ENCODE results near the gene BTC. TPM values are rescaled to one million over a fixed set of nuclear protein-coding genes. Genes with fewer than 3 reads are reported as not detected.
"Not testable (repeated sequence)": the region's sequence is repeated elsewhere in the genome, so short reads cannot be mapped to it uniquely, and the experiment has no call there.

BTC gene
- total RNA-seq, 4 donors from 2014 or later: 0.10 to 0.16 TPM; not detected in 2

GRCh38 chr4:74716436-74716765 is 77.9 kb downstream of the BTC start:
- Histone ChIP-seq H3K27ac (no peak overlapping the region), H3K36me3 (no peaks in the 10 kb centered on the region), H3K9me3 (no peaks in the 10 kb centered on the region), H3K4me3 (no peak overlapping the region), H3K4me1 (no peaks in the 10 kb centered on the region), H3K27me3 (no peaks in the 10 kb centered on the region)
- in situ Hi-C loops (cut with MboI; ENCODE audit: low sequenced_read_pairs in 4 of 4): no loop called here
- DNase-seq (no peak), ATAC-seq (no peak)
- intact Hi-C loops (cut with DNase I; ENCODE audit: low total_unique reads): no loop called here
- TF ChIP-seq POLR2A (IDR thresholded peaks at IDR 0.05) (no peak), CTCF (IDR thresholded peaks at IDR 0.05 in 4 of 5, conservative IDR thresholded peaks at IDR 0.05 in 1 of 5) (no peak)

DNA sequence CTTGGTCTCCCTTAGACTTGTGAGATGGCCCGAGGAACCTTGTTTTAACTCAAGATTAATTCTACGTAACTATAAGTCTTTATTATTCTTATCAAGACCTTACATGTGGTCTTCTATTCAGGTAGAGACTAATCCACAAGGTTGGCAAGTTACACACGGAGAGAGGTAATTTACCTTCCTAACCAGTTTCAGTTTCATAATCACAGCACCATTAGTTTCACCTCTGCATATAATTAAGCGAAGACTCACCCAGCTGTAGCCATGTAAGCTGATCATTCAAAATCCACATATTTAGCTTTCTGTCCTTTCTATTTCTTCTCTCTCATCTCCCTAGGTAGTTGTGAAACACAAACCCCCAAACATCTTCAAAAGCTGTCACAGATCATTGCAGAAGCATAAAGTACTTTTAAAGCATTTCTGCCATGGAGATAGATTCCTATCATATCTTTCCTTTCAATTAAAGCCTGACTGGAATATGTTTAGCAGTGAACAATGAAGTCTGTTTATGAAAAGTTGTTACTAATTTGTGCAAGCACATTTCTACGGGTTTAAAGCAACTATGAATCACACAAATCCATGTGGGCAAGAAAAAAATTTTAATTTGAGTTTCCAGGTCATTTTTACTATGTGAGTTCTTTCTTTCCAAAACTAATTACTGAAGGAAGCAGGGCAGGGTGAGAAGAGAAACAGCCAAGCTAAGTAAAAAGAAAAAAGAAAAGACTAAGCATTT is 78.5 kb downstream of the BTC start:
- in situ Hi-C loops (cut with MboI; ENCODE audit: low sequenced_read_pairs in 4 of 4): no loop called here
- DNase-seq (no peak), ATAC-seq (no peak)
- Histone ChIP-seq H3K36me3 (no peaks in the 10 kb centered on the region), H3K4me1 (no peaks in the 10 kb centered on the region), H3K27me3 (no peaks in the 10 kb centered on the region), H3K4me3 (no peak overlapping the region), H3K9me3 (no peaks in the 10 kb centered on the region), H3K27ac (no peak overlapping the region)
- intact Hi-C loops (cut with DNase I; ENCODE audit: low total_unique reads): no loop called here
- TF ChIP-seq CTCF (IDR thresholded peaks at IDR 0.05 in 4 of 5, conservative IDR thresholded peaks at IDR 0.05 in 1 of 5) (no peak), POLR2A (IDR thresholded peaks at IDR 0.05) (no peak)

- in situ Hi-C loops (cut with MboI; ENCODE audit: low sequenced_read_pairs in 4 of 4): no loop called here
- H3K27ac ChIP-seq: no peak overlapping the region
- H3K4me3 ChIP-seq: no peak overlapping the region
- TF ChIP-seq CTCF (IDR thresholded peaks at IDR 0.05 in 4 of 5, conservative IDR thresholded peaks at IDR 0.05 in 1 of 5) (no peak), POLR2A (IDR thresholded peaks at IDR 0.05) (no peak)
- no peaks in the 10 kb centered on the region for H3K4me1 ChIP-seq
- H3K9me3 ChIP-seq: no peaks in the 10 kb centered on the region
- DNase-seq: no peak
- no peaks in the 10 kb centered on the region for H3K27me3 ChIP-seq
- intact Hi-C loops (cut with DNase I; ENCODE audit: low total_unique reads): no loop called here
- H3K36me3 ChIP-seq: no peaks in the 10 kb centered on the region
- no peak for ATAC-seq
Measured at GRCh38 chr4:74714611-74715130, 79.7 kb downstream of the BTC start.

DNA sequence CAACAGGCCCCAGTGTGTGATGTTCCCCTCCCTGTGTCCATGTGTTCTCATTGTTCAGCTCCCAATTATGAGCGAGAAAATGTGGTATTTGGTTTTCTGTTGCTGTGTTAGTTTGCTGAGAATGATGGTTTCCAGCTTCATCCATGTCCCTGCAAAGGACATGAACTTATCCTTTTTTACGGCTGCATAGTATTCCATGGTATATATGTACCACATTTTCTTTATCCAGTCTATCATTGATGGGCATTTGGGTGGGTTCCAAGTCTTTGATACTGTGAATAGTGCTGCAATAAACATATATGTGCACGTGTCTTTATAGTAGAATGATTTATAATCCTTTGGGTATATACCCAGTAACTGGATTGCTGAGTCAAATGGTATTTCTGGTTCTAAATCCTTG is 86.2 kb downstream of the BTC start:
- H3K27me3 ChIP-seq; in situ Hi-C loops (cut with MboI; ENCODE audit: low sequenced_read_pairs in 4 of 4); H3K36me3 ChIP-seq; ATAC-seq; intact Hi-C loops (cut with DNase I; ENCODE audit: low total_unique reads); H3K4me1 ChIP-seq; H3K27ac ChIP-seq; DNase-seq; H3K9me3 ChIP-seq; H3K4me3 ChIP-seq: not testable (repeated sequence)

Other genes with a start within 250 kb of the BTC start
- gene PARM1, start 138.6 kb upstream of the BTC start, total RNA-seq: 10 to 100 TPM in 2 of 4 donors, 1 to 10 TPM in 2; 9.3 to 13.1 (median 10.3) TPM